ENCODE measurements around the gene CARD10. TPM values are rescaled to one million over a fixed set of nuclear protein-coding genes. Genes with fewer than 3 reads are reported as not detected.
"Not testable (repeated sequence)": the region's sequence is repeated elsewhere in the genome, so short reads cannot be mapped to it uniquely, and the experiment has no call there.

Gene CARD10
- total RNA-seq, 4 donors from 2014 or later: 2.6 to 5.7 (median 4.4) TPM

DNA sequence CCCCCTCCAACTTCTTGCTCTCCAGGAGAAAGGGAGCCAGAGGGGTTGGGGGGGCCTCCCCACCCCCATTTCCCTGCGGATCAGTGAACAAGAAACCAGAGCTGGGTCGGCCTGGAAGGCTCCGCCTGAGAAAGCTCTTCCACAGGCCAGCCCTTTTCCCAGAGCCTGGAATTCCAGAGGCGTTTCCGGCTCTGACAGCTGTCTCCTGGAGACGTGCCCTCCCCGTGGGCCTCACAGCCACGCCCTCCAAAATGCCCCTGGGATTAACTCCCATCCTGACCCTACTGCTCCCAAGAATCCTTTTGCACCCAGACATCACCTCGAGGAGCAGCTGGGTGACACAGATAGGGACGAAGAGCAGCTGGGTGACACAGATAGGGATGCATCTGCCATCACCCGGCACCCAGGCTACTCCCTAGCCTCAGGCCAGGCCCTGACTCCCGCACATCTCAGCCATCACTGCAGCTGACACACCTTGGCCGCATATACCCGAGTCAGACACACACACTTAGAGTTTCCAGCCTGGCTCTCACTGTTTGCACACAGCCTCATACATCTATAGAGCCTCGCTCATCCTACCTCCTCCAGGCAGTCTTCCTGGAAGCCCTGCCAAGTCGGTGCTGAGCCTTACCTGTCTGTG is 33.4 kb upstream of the CARD10 start:
- Histone ChIP-seq H3K4me3 (no peak overlapping the region), H3K4me1 (peaks cover 0 to 13% of the 10 kb centered on the region in 2 donors), H3K27me3 (peaks cover 0 to 5% (median 0%) of the 10 kb centered on the region in 3 donors), H3K9me3 (no peaks in the 10 kb centered on the region), H3K27ac (peak overlapping the region; percentile 58 to 82 (median 76)), H3K36me3 (no peaks in the 10 kb centered on the region)
- ATAC-seq: peak in 1 of 2 donors; percentile 36
- intact Hi-C loops (cut with DNase I; ENCODE audit: low total_unique reads) (no loop called here), in situ Hi-C loops (cut with MboI; ENCODE audit: low sequenced_read_pairs in 4 of 4) (no loop called here)
- DNase-seq: no peak
- no peak for TF ChIP-seq CTCF (IDR thresholded peaks at IDR 0.05 in 4 of 5, conservative IDR thresholded peaks at IDR 0.05 in 1 of 5)
- no peak for TF ChIP-seq POLR2A (IDR thresholded peaks at IDR 0.05)

- no peak for DNase-seq
- TF ChIP-seq POLR2A (IDR thresholded peaks at IDR 0.05) (no peak), CTCF (IDR thresholded peaks at IDR 0.05 in 4 of 5, conservative IDR thresholded peaks at IDR 0.05 in 1 of 5) (no peak)
- H3K4me3 ChIP-seq: no peak overlapping the region
- no peaks in the 10 kb centered on the region for H3K9me3 ChIP-seq
- peak overlapping the region; percentile 58 to 82 (median 76) for H3K27ac ChIP-seq
- no peaks in the 10 kb centered on the region for H3K36me3 ChIP-seq
- intact Hi-C loops (cut with DNase I; ENCODE audit: low total_unique reads): no loop called here
- in situ Hi-C loops (cut with MboI; ENCODE audit: low sequenced_read_pairs in 4 of 4): no loop called here
- peaks cover 3 to 18% of the 10 kb centered on the region in 2 donors for H3K4me1 ChIP-seq
- ATAC-seq: no peak
- H3K27me3 ChIP-seq: peaks cover 0 to 5% (median 0%) of the 10 kb centered on the region in 3 donors
These were observed 32.8 kb upstream of the CARD10 start for GRCh38 chr22:37551981-37552380.

DNA sequence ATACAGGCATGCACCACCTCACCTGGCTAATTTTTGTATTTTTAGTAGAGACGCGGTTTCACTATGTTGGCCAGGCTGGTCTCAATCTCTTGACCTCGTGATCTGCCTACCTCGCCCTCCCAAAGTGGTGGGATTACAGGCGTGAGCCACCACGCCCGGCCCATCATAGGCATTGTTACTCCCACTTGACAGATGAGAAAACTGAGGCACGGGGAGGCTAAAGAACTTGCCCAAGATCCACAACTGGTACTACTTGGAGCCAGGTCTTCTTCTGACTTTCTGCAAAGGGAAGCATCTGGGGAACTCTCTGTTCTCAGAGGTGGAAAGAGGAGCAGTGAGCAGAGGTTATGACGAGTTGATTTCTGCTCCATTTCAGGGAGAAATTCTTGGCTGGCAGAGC is 31.7 kb upstream of the CARD10 start:
- H3K9me3 ChIP-seq; in situ Hi-C loops (cut with MboI; ENCODE audit: low sequenced_read_pairs in 4 of 4); H3K36me3 ChIP-seq; H3K27me3 ChIP-seq; H3K4me3 ChIP-seq; DNase-seq; ATAC-seq; intact Hi-C loops (cut with DNase I; ENCODE audit: low total_unique reads): not testable (repeated sequence)
- Histone ChIP-seq H3K4me1 (peaks cover 7 to 26% of the 10 kb centered on the region in 2 donors), H3K27ac (peak overlapping the region in 3 of 4 donors; percentile 76 to 82 (median 76))

DNA sequence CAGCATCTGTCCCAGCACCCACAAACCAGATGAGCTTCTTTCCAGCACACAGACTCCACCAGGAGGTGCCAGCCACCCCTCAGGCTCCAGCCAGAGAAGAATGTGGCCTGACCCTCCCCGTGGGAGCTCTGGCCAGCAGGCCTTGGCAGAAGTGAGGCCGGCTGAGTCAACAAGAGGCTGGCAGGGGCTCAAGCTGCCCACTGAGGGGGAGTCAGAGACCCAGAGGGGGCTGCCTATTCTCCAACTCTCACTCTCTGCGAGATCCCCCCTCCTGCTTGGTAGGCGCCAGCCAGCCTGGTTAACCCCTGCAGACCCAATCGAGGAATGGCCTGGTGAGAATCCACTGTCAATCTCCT is 30.5 kb upstream of the CARD10 start:
- no peak for DNase-seq

More for the DNA sequence above, 30.5 kb upstream of the CARD10 start:
- no peak for ATAC-seq
- intact Hi-C loops (cut with DNase I; ENCODE audit: low total_unique reads): no loop called here
- Histone ChIP-seq H3K36me3 (no peaks in the 10 kb centered on the region), H3K9me3 (no peaks in the 10 kb centered on the region), H3K4me1 (peaks cover 13 to 32% of the 10 kb centered on the region in 2 donors), H3K27ac (peak overlapping the region in 2 of 4 donors; percentile 10 to 24), H3K4me3 (no peak overlapping the region), H3K27me3 (peaks cover 0 to 8% (median 0%) of the 10 kb centered on the region in 3 donors)
- in situ Hi-C loops (cut with MboI; ENCODE audit: low sequenced_read_pairs in 4 of 4): no loop called here
- no peak for TF ChIP-seq POLR2A (IDR thresholded peaks at IDR 0.05)
- no peak for TF ChIP-seq CTCF (IDR thresholded peaks at IDR 0.05 in 4 of 5, conservative IDR thresholded peaks at IDR 0.05 in 1 of 5)
